GM20000 (cell line): Measurements from ENCODE around the gene MYOC.

Experiments used
- DNase-seq: peaks from one replicate; pipeline ENCODE4 v3.0.0; 2012; ENCODE audit warnings: low spot score
- TF ChIP-seq, protein P1 (sequence below): IDR thresholded peaks from 2 replicates; pipeline ENCODE4 v1.5.1; 2012; ENCODE audit warnings: mild to moderate bottlenecking, control low read depth; ENCODE audit errors: extremely low read depth, missing control alignments

The MYOC gene

GRCh38 chr1:171670739-171671138 is 18.3 kb upstream of the MYOC start:
- TF ChIP-seq, protein P1, sequence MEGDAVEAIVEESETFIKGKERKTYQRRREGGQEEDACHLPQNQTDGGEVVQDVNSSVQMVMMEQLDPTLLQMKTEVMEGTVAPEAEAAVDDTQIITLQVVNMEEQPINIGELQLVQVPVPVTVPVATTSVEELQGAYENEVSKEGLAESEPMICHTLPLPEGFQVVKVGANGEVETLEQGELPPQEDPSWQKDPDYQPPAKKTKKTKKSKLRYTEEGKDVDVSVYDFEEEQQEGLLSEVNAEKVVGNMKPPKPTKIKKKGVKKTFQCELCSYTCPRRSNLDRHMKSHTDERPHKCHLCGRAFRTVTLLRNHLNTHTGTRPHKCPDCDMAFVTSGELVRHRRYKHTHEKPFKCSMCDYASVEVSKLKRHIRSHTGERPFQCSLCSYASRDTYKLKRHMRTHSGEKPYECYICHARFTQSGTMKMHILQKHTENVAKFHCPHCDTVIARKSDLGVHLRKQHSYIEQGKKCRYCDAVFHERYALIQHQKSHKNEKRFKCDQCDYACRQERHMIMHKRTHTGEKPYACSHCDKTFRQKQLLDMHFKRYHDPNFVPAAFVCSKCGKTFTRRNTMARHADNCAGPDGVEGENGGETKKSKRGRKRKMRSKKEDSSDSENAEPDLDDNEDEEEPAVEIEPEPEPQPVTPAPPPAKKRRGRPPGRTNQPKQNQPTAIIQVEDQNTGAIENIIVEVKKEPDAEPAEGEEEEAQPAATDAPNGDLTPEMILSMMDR, result no peak
- no peak for DNase-seq

DNA sequence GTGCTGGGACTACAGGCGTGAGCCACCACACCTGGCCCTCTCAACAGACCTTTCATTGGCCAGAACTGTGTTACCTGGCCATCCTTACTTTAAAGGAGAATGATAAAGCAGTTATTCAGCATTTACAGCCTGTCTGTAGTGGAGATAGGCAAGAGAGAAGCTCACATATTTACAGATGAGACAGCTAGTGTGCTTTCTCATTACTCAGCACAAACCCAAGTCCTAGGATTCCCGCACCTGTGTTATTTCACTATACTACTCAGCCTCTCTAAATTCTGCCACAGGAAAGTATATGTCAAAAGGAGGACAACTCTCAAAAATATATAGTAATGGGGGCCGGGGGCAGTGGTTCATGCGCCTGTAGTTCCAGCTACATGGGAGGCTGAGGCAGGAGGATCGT is 15.9 kb upstream of the MYOC start:
- DNase-seq, result no peak
- TF ChIP-seq, protein P1, result no peak

GRCh38 chr1:171666114-171666769 is 13.8 kb upstream of the MYOC start:
- DNase-seq, result no peak
- TF ChIP-seq, protein P1, result no peak

DNA sequence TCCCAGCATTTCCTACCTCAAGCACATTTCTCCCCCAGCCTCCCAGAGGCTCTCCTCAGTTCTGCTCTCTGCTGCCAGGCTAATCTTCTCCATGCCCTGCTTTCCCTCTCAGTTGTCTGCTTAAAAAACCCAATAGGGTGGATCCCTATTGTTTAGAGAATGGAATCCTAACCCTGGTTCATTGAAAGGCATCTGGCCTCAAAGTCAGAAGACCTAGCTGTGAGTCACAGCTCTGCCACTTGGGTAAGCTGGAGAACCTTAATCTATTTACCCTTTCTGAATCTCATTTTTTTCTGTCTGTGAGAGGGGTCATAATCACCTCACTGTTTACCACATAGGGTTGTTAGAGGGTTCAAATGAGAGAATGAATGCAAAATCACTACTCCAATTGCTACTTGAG is 12.5 kb upstream of the MYOC start:
- DNase-seq, result no peak

DNA sequence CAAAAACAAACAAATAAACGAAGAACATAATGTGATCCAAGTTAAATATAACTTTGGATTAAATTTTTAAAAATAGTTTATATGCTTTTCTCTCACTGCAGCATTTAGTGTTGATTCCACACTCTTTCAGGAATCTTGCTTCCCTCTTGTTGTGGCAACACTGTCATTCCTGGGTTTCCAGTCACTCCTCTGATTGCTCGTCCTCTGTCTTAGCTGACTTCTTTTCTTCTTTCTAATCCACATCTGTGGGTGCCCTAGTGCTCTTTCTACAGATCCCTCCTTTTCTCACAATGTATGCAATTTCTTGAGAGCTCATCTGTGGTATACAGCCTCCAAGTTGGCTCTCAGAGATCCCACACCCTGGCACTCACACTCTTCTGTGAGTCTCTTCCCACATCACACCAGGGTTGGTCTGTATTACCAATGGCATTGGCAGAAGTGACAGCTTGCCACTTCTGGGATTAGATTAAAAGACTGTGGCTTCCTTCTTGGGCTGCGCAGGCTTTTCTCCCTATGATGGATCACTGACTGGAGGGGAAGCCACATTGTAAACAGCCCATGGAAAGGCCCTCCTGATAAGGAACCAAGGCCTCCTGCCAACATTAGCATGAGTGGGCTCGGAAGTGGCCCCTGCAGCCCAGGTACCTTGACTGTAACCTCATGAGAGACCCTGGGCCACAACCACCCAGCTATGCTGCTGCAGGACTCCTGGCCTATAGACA is 11.5 kb upstream of the MYOC start:
- no peak for DNase-seq
- TF ChIP-seq, protein P1, result no peak

More for the DNA sequence above, 12.5 kb upstream of the MYOC start:
- TF ChIP-seq, protein P1, result no peak

DNA sequence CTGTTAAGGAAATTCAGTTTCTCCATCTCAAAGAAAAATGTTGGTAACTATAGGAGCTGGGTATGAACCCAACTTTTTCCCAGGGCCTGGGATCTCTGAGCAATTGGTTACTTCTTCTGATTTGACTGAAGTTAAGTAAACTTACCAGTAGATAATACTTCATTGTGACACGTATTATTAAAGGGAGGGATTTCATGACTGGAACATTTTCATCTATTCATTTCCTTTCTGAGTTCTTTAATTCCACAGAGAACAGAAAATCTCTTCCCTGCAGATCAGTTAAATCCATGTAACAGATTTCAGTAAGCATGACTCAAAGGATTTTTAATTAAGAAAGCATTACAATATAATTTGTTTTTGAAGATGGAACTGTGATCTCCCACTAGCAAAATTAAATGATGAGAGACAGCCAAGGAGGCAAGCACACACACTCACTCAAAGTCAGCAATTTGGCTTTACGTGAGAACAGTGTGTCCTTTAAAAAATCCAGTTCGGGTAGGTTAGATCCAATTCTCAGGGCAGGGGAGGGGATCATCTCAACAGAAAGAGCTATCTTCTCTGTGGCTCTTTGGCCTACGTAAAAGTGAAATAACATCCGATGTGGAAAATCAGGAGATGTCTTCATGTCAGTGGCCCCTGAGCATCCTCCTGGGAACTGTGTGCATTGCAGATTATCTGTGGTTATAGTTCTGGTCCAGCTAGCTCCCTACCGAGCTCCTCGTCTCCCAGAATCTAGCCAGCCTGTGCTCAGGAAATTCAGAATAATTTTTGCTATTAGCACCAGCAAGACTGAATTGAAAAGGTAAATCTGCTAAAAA is 10.8 kb upstream of the MYOC start:
- no peak for DNase-seq
- TF ChIP-seq, protein P1, result no peak
